ENCODE measurements around the gene RBMX2. TPM values are rescaled to one million over a fixed set of nuclear protein-coding genes. Genes with fewer than 3 reads are reported as not detected.
"Not testable (repeated sequence)": the region's sequence is repeated elsewhere in the genome, so short reads cannot be mapped to it uniquely, and the experiment has no call there.

Gene RBMX2
- total RNA-seq (ENCODE audit: low replicate concordance): 24.8 and 47.8 TPM in 2 replicates

- peak; percentile 69 for DNase-seq (ENCODE audit: low read depth)
- TF ChIP-seq CTCF (IDR thresholded peaks at IDR 0.05; ENCODE audit: insufficient read depth, low read length): no peak
- H3K4me3 ChIP-seq (ENCODE audit: low read depth, low read length): peak within 1 kb of the TSS; percentile 80
Observed at GRCh38 chrX:130401415-130402207, at the start of gene RBMX2. TSS of gene RBMX2 (plus strand) at chrX:130401987. CDS start at chrX:130402033, 46 bp downstream.

GRCh38 chrX:130352050-130352449 lies 49.7 kb upstream of the RBMX2 start:
- DNase-seq (ENCODE audit: low read depth): not testable (repeated sequence)

GRCh38 chrX:130376077-130376476 lies 25.7 kb upstream of the RBMX2 start:
- DNase-seq (ENCODE audit: low read depth): no peak
- no peak overlapping the region for H3K4me3 ChIP-seq (ENCODE audit: low read depth, low read length)
- no peak for TF ChIP-seq CTCF (IDR thresholded peaks at IDR 0.05; ENCODE audit: insufficient read depth, low read length)

More at GRCh38 chrX:130352050-130352449, 49.7 kb upstream of the RBMX2 start:
- not testable (repeated sequence) for H3K4me3 ChIP-seq (ENCODE audit: low read depth, low read length)

- TF ChIP-seq CTCF (IDR thresholded peaks at IDR 0.05; ENCODE audit: insufficient read depth, low read length): no peak
- DNase-seq (ENCODE audit: low read depth): no peak
- H3K4me3 ChIP-seq (ENCODE audit: low read depth, low read length): no peak overlapping the region
Observed at GRCh38 chrX:130378024-130378669, 23.6 kb upstream of the RBMX2 start.

- H3K4me3 ChIP-seq (ENCODE audit: low read depth, low read length): no peak within 1 kb of the TSS
- DNase-seq (ENCODE audit: low read depth): no peak
- TF ChIP-seq CTCF (IDR thresholded peaks at IDR 0.05; ENCODE audit: insufficient read depth, low read length): no peak
Observed at GRCh38 chrX:130385520-130385919, 16.3 kb upstream of the RBMX2 start, which contains the start of gene GPR119. TSS of gene GPR119 (minus strand) at chrX:130385674. CDS start at chrX:130385447, 227 bp downstream.

- no peak for DNase-seq (ENCODE audit: low read depth)
- H3K4me3 ChIP-seq (ENCODE audit: low read depth, low read length): no peak overlapping the region
- no peak for TF ChIP-seq CTCF (IDR thresholded peaks at IDR 0.05; ENCODE audit: insufficient read depth, low read length)
Observed at GRCh38 chrX:130386408-130386808, 15.4 kb upstream of the RBMX2 start.

GRCh38 chrX:130393451-130394074 lies 8.2 kb upstream of the RBMX2 start:
- peak; percentile 88 for TF ChIP-seq CTCF (IDR thresholded peaks at IDR 0.05; ENCODE audit: insufficient read depth, low read length)
- H3K4me3 ChIP-seq (ENCODE audit: low read depth, low read length): no peak overlapping the region
- peak; percentile 60 for DNase-seq (ENCODE audit: low read depth)

All from fibroblast of the aortic adventitia (primary cell).